Endothelial cell (in vitro differentiated cells): Measurements from ENCODE around the gene BMPER. TPM values are rescaled to one million over a fixed set of nuclear protein-coding genes. Genes with fewer than 3 reads are reported as not detected.

Experiments
- DNase-seq: peaks from one replicate; pipeline ENCODE4 v3.0.0; 2021; ENCODE audit warnings: low spot score
- H3K27ac Mint-ChIP-seq: one replicate; pipeline ENCODE4 v1.8.0; 2021; ENCODE audit warnings: mixed read lengths, inconsistent platforms; ENCODE audit not compliant: unreplicated experiment
- H3K27me3 Mint-ChIP-seq: one replicate; pipeline ENCODE4 v1.8.0; 2021; ENCODE audit warnings: mild to moderate bottlenecking, moderate library complexity, mixed read lengths, inconsistent platforms; ENCODE audit not compliant: unreplicated experiment
- H3K36me3 Mint-ChIP-seq: one replicate; pipeline ENCODE4 v1.8.0; 2021; ENCODE audit warnings: mild to moderate bottlenecking, low read depth, mixed read lengths, inconsistent platforms; ENCODE audit not compliant: unreplicated experiment
- H3K4me1 Mint-ChIP-seq: one replicate; pipeline ENCODE4 v1.8.0; 2021; ENCODE audit warnings: mild to moderate bottlenecking, mixed read lengths, inconsistent platforms; ENCODE audit not compliant: unreplicated experiment
- H3K4me3 Mint-ChIP-seq: one replicate; pipeline ENCODE4 v1.8.0; 2021; ENCODE audit warnings: mild to moderate bottlenecking, mixed read lengths, inconsistent platforms; ENCODE audit not compliant: unreplicated experiment
- H3K9me3 Mint-ChIP-seq: one replicate; pipeline ENCODE4 v1.8.0; 2021; ENCODE audit warnings: mixed read lengths, inconsistent platforms; ENCODE audit not compliant: unreplicated experiment
- CTCF ChIP-seq: fragments of 200-600 bp; sonication (generic); IDR thresholded peaks from one replicate; pipeline ENCODE4 v1.5.0; 2021; ENCODE audit warnings: antibody characterized with exemption; ENCODE audit not compliant: unreplicated experiment
- total RNA-seq: library from RNA; stranded (reverse); fragmentation: NEBNext Ultra II Directional; extraction: Animal tissue kit (Norgen Biotek cat#: 25700); gene quantifications from one replicate; pipeline ENCODE4 v1.2.1, GENCODE V29; 2021; ENCODE audit not compliant: unreplicated experiment

BMPER gene
- total RNA-seq, 1 donor from 2014 or later = 2.5 TPM

- no peaks in the 10 kb centered on the region for H3K4me1 Mint-ChIP-seq
- peaks cover 4% of the 10 kb centered on the region for H3K36me3 Mint-ChIP-seq
- no peaks in the 10 kb centered on the region for H3K9me3 Mint-ChIP-seq
- H3K27me3 Mint-ChIP-seq = no peaks in the 10 kb centered on the region
- no peak overlapping the region for H3K27ac Mint-ChIP-seq
- no peak overlapping the region for H3K4me3 Mint-ChIP-seq
- no peak for DNase-seq
- no peak for TF ChIP-seq CTCF
Measured at GRCh38 chr7:33950047-33950714, 44.8 kb downstream of the BMPER start.

DNA sequence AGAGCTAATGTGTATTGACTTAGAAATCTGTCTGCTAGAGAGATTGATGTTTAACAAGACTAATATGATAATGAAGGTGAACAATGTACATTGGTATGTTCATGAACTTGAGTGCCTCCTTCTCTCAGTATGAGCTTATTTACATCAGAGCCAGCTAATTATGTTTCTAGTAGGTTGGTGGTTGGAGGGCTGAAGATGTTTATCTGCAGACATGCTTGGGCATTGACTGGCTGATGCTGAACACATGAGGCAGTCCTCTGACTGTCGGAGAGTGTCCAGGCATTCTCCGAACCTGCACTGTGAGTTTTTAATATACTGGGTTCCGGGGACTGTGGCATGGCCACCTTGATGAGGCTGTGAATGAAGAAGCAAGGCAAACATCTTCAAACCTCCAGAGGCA lies 47.5 kb downstream of the BMPER start:
- DNase-seq = no peak
- no peaks in the 10 kb centered on the region for H3K4me1 Mint-ChIP-seq
- H3K27ac Mint-ChIP-seq = no peak overlapping the region
- no peaks in the 10 kb centered on the region for H3K27me3 Mint-ChIP-seq
- H3K9me3 Mint-ChIP-seq = no peaks in the 10 kb centered on the region
- H3K36me3 Mint-ChIP-seq = no peaks in the 10 kb centered on the region
- no peak for TF ChIP-seq CTCF
- no peak overlapping the region for H3K4me3 Mint-ChIP-seq

DNA sequence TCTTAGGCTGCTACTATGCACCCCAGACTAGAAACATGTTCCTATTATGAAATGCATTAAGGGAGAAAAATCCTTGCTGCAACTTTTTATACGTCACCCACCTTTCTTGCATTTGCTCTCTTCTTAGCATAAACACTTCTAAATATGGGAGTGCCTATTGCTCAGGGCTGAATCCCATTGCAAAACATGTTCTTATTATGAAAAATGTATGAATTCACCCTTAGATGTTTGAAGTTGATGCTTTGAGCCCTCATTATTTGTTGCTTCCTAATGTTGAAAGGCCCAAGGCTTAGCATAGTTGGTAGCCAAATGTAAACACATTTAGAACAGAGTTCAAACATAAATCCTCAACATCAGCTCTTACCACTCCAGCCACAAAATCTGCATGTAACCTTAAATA lies 52.8 kb downstream of the BMPER start:
- DNase-seq = no peak
- TF ChIP-seq CTCF = no peak
- no peaks in the 10 kb centered on the region for H3K9me3 Mint-ChIP-seq
- no peaks in the 10 kb centered on the region for H3K36me3 Mint-ChIP-seq
- no peaks in the 10 kb centered on the region for H3K4me1 Mint-ChIP-seq
- no peak overlapping the region for H3K27ac Mint-ChIP-seq
- no peak overlapping the region for H3K4me3 Mint-ChIP-seq
- peaks cover 2% of the 10 kb centered on the region for H3K27me3 Mint-ChIP-seq

- peaks cover 2% of the 10 kb centered on the region for H3K27me3 Mint-ChIP-seq
- TF ChIP-seq CTCF = no peak
- no peaks in the 10 kb centered on the region for H3K36me3 Mint-ChIP-seq
- no peaks in the 10 kb centered on the region for H3K4me1 Mint-ChIP-seq
- no peak overlapping the region for H3K27ac Mint-ChIP-seq
- no peak overlapping the region for H3K4me3 Mint-ChIP-seq
- DNase-seq = no peak
- H3K9me3 Mint-ChIP-seq = no peaks in the 10 kb centered on the region
Measured at GRCh38 chr7:33959676-33960075, 54.3 kb downstream of the BMPER start.

- H3K27ac Mint-ChIP-seq = no peak overlapping the region
- no peak for DNase-seq
- H3K36me3 Mint-ChIP-seq = no peaks in the 10 kb centered on the region
- H3K9me3 Mint-ChIP-seq = no peaks in the 10 kb centered on the region
- H3K4me3 Mint-ChIP-seq = no peak overlapping the region
- no peak for TF ChIP-seq CTCF
- peaks cover 5% of the 10 kb centered on the region for H3K4me1 Mint-ChIP-seq
- H3K27me3 Mint-ChIP-seq = peaks cover 2% of the 10 kb centered on the region
Measured at GRCh38 chr7:33961948-33962347, 56.6 kb downstream of the BMPER start.
